ENCODE measurements around the gene KIF5C. TPM values are rescaled to one million over a fixed set of nuclear protein-coding genes. Genes with fewer than 3 reads are reported as not detected.
A peak's percentile ranks its signal among the peaks of the same experiment; 100 is the strongest.

KIF5C gene
- total RNA-seq, 2 donors from 2014 or later: 2.0 to 2.6 TPM

GRCh38 chr2:149070681-149071320, 195.8 kb downstream of the KIF5C start:
- DNase-seq (peak in 1 of 4 donors; percentile 13), ATAC-seq (peak; percentile 58)

GRCh38 chr2:149075105-149075504, 200.1 kb downstream of the KIF5C start:
- ATAC-seq: no peak
- intact Hi-C loops (cut with DNase I): no loop called here

More at GRCh38 chr2:149070681-149071320, 195.8 kb downstream of the KIF5C start:
- WGBS, 2 donors: 10 to 14% methylated on average over 9 of the region's 9 CpGs
- H3K4me3 ChIP-seq: no peak overlapping the region
- H3K4me1 ChIP-seq: peaks cover 25% of the 10 kb centered on the region
- intact Hi-C loops (cut with DNase I): no loop called here
- H3K36me3 ChIP-seq (replicated peaks in 1 of 2; ENCODE audit: insufficient read depth in 1 of 2, low read depth in 2 of 2): no peaks in the 10 kb centered on the region
- no peak for TF ChIP-seq CTCF (IDR thresholded peaks at IDR 0.05)
- no peak for TF ChIP-seq POLR2A (IDR thresholded peaks at IDR 0.05)
- no peak overlapping the region for H3K27ac ChIP-seq
- H3K9me3 ChIP-seq: no peaks in the 10 kb centered on the region
- H3K27me3 ChIP-seq: no peaks in the 10 kb centered on the region

GRCh38 chr2:149075853-149076252, 200.8 kb downstream of the KIF5C start:
- no peak for ATAC-seq
- H3K9me3 ChIP-seq: no peaks in the 10 kb centered on the region
- TF ChIP-seq CTCF (IDR thresholded peaks at IDR 0.05) (no peak), POLR2A (IDR thresholded peaks at IDR 0.05) (no peak)
- no peaks in the 10 kb centered on the region for H3K36me3 ChIP-seq (replicated peaks in 1 of 2; ENCODE audit: insufficient read depth in 1 of 2, low read depth in 2 of 2)
- 74 to 76% methylated on average over 10 of the region's 10 CpGs for WGBS, 2 donors
- intact Hi-C loops (cut with DNase I): no loop called here
- H3K4me1 ChIP-seq: peaks cover 25% of the 10 kb centered on the region
- no peak overlapping the region for H3K27ac ChIP-seq
- H3K27me3 ChIP-seq: no peaks in the 10 kb centered on the region
- no peak for DNase-seq
- no peak overlapping the region for H3K4me3 ChIP-seq

More at GRCh38 chr2:149075105-149075504, 200.1 kb downstream of the KIF5C start:
- no peak overlapping the region for H3K4me3 ChIP-seq
- peak in 2 of 4 donors; percentile 34 to 58 for DNase-seq
- no peak for TF ChIP-seq CTCF (IDR thresholded peaks at IDR 0.05)
- no peak for TF ChIP-seq POLR2A (IDR thresholded peaks at IDR 0.05)
- WGBS, 2 donors: 26 to 33% methylated on average over 2 of the region's 2 CpGs
- H3K27me3 ChIP-seq: no peaks in the 10 kb centered on the region
- H3K4me1 ChIP-seq: peaks cover 31% of the 10 kb centered on the region
- no peak overlapping the region for H3K27ac ChIP-seq
- no peaks in the 10 kb centered on the region for H3K36me3 ChIP-seq (replicated peaks in 1 of 2; ENCODE audit: insufficient read depth in 1 of 2, low read depth in 2 of 2)
- H3K9me3 ChIP-seq: no peaks in the 10 kb centered on the region

Small RNAs within 50 kb of the gene (small RNA-seq; reads per million reads assigned to genes)
- not detected for gene RNU2-9P
- gene UBBP3: not detected

Other genes with a start within 250 kb of the KIF5C start
- 10 to 100 TPM; 19.2 to 21.1 TPM for gene EPC2, start 230.5 kb upstream of the KIF5C start, total RNA-seq
- 1 to 10 TPM; 9.3 to 9.9 TPM for gene LYPD6B, start 163.5 kb downstream of the KIF5C start, total RNA-seq

Data from body of pancreas (tissue), 4 donors.